H9 (cell line): ENCODE results near the gene RHBDD1. TPM values are rescaled to one million over a fixed set of nuclear protein-coding genes. Genes with fewer than 3 reads are reported as not detected.

Experiments
- DNase-seq: peaks from one replicate; pipeline ENCODE4 v3.0.0-alpha.2; 2017
- H2AFZ ChIP-seq: one replicate; pipeline ENCODE4 v1.6.1; 2013; ENCODE audit warnings: mild to moderate bottlenecking, low read length, control low read depth, moderate library complexity
- H2AK5ac ChIP-seq: 2 replicates; pipeline ENCODE4 v1.6.1; 2013; ENCODE audit warnings: low read length, control low read depth, mixed read lengths; ENCODE audit not compliant: insufficient read length
- H2BK120ac ChIP-seq: one replicate; pipeline ENCODE4 v1.6.1; 2013; ENCODE audit warnings: low read depth, mild to moderate bottlenecking, low read length, control low read depth, inconsistent platforms; ENCODE audit not compliant: poor library complexity, severe bottlenecking
- H2BK12ac ChIP-seq: 2 replicates; pipeline ENCODE4 v1.6.1; 2013; ENCODE audit warnings: low read length, control low read depth, mixed read lengths, low read depth; ENCODE audit not compliant: insufficient read length
- H2BK15ac ChIP-seq: 2 replicates; pipeline ENCODE4 v1.6.1; 2013; ENCODE audit warnings: low read depth, low read length, control low read depth
- H2BK20ac ChIP-seq: one replicate; pipeline ENCODE4 v1.6.1; 2013; ENCODE audit warnings: low read depth, mild to moderate bottlenecking, low read length, control low read depth, inconsistent platforms; ENCODE audit not compliant: poor library complexity, severe bottlenecking
- H2BK5ac ChIP-seq: 2 replicates; pipeline ENCODE4 v1.6.1; 2013; ENCODE audit warnings: low read length, control low read depth, mixed read lengths; ENCODE audit not compliant: insufficient read length
- H3K14ac ChIP-seq: 2 replicates; pipeline ENCODE4 v1.6.1; 2013; ENCODE audit warnings: low read length, control low read depth; ENCODE audit not compliant: insufficient read depth
- H3K18ac ChIP-seq: 2 replicates; pipeline ENCODE4 v1.6.1; 2013; ENCODE audit warnings: low read depth, mild to moderate bottlenecking, mixed read lengths, low read length, control low read depth; ENCODE audit not compliant: insufficient read length
- H3K23ac ChIP-seq: 2 replicates; pipeline ENCODE4 v1.6.1; 2013; ENCODE audit warnings: low read length, control low read depth, mixed read lengths, low read depth; ENCODE audit not compliant: insufficient read length
- H3K23me2 ChIP-seq: 2 replicates; pipeline ENCODE4 v1.6.1; 2013; ENCODE audit warnings: low read depth, mild to moderate bottlenecking, mixed read lengths, low read length, control low read depth; ENCODE audit not compliant: insufficient read length, poor library complexity, severe bottlenecking
- H3K27ac ChIP-seq: 2 replicates; pipeline ENCODE4 v1.5.1; 2013; ENCODE audit warnings: low read length, control low read depth, mixed read lengths, low read depth; ENCODE audit not compliant: insufficient read length
- H3K27me3 ChIP-seq: 2 replicates; pipeline ENCODE4 v1.6.1; 2013; ENCODE audit warnings: low read length, control low read depth, inconsistent platforms; ENCODE audit not compliant: insufficient read depth
- H3K4ac ChIP-seq: 2 replicates; pipeline ENCODE4 v1.6.1; 2013; ENCODE audit warnings: low read depth, mild to moderate bottlenecking, control low read depth, inconsistent platforms, low read length, moderate library complexity
- H3K4me1 ChIP-seq: 2 replicates; pipeline ENCODE4 v1.6.1; 2013; ENCODE audit warnings: low read length, control low read depth, inconsistent platforms; ENCODE audit not compliant: insufficient read depth
- H3K4me2 ChIP-seq: 2 replicates; pipeline ENCODE4 v1.6.1; 2013; ENCODE audit warnings: low read length, control low read depth, mixed read lengths; ENCODE audit not compliant: insufficient read length, insufficient read depth
- H3K56ac ChIP-seq: 2 replicates; pipeline ENCODE4 v1.6.1; 2013; ENCODE audit warnings: low read depth, mild to moderate bottlenecking, mixed read lengths, low read length, control low read depth; ENCODE audit not compliant: insufficient read length
- H3K79me1 ChIP-seq: 2 replicates; pipeline ENCODE4 v1.6.1; 2013; ENCODE audit warnings: low read depth, mild to moderate bottlenecking, moderate library complexity, low read length, control low read depth, inconsistent platforms; ENCODE audit not compliant: insufficient read depth, poor library complexity, severe bottlenecking
- H3K79me2 ChIP-seq: 2 replicates; pipeline ENCODE4 v1.6.1; 2013; ENCODE audit warnings: low read length, control low read depth, inconsistent platforms; ENCODE audit not compliant: insufficient read depth
- H3K9ac ChIP-seq: 2 replicates; pipeline ENCODE4 v1.6.1; 2013; ENCODE audit warnings: low read length, control low read depth, mixed read lengths; ENCODE audit not compliant: insufficient read length; ENCODE audit errors: extremely low read depth
- H3K9me3 ChIP-seq: one replicate; pipeline ENCODE4 v1.6.1; 2013; ENCODE audit warnings: low read depth, low read length, inconsistent platforms; ENCODE audit not compliant: control insufficient read depth
- H3T11ph ChIP-seq: one replicate; pipeline ENCODE4 v1.6.1; 2013; ENCODE audit warnings: mild to moderate bottlenecking, low read length, control low read depth, inconsistent platforms
- H4K20me1 ChIP-seq: one replicate; pipeline ENCODE4 v1.6.1; 2013; ENCODE audit not compliant: control insufficient read depth, insufficient read length, insufficient read depth
- H4K5ac ChIP-seq: 2 replicates; pipeline ENCODE4 v1.6.1; 2013; ENCODE audit warnings: low read depth, mild to moderate bottlenecking, mixed read lengths, low read length, control low read depth; ENCODE audit not compliant: insufficient read length
- H4K8ac ChIP-seq: replicated peaks from 2 replicates; pipeline ENCODE4 v1.6.1; 2013; ENCODE audit warnings: low read length, control low read depth, mixed read lengths, low read depth; ENCODE audit not compliant: insufficient read length
- H4K91ac ChIP-seq: 2 replicates; pipeline ENCODE4 v1.6.1; 2013; ENCODE audit warnings: low read depth, mild to moderate bottlenecking, moderate library complexity, mixed read lengths, low read length, control low read depth; ENCODE audit not compliant: insufficient read length
- H3K27ac Mint-ChIP-seq, 3 experiments: 2 replicates in 2 of 3; 3 replicates in 1 of 3; pipeline ENCODE4 v1.8.0; 2020 to 2021; ENCODE audit warnings: mixed read lengths in 3 of 3, mild to moderate bottlenecking in 1 of 3, moderate library complexity in 1 of 3
- H3K27me3 Mint-ChIP-seq: 2 replicates; pipeline ENCODE4 v1.8.0; 2021; ENCODE audit warnings: low read depth, mild to moderate bottlenecking, moderate library complexity, mixed read lengths
- H3K36me3 Mint-ChIP-seq, 3 experiments: 2 replicates in 2 of 3; 3 replicates in 1 of 3; pipeline ENCODE4 v1.8.0; 2020 to 2021; ENCODE audit warnings: low read depth in 3 of 3, mixed read lengths in 3 of 3; ENCODE audit not compliant: insufficient read depth in 1 of 3
- H3K4me1 Mint-ChIP-seq, 2 experiments: 2 replicates each; pipeline ENCODE4 v1.8.0; 2020; ENCODE audit warnings: mixed read lengths in 2 of 2
- H3K4me3 Mint-ChIP-seq, 2 experiments: 2 replicates in 1 of 2; 3 replicates in 1 of 2; pipeline ENCODE4 v1.8.0; 2020 to 2021; ENCODE audit warnings: mild to moderate bottlenecking in 2 of 2, mixed read lengths in 2 of 2, moderate library complexity in 1 of 2
- H3K9me3 Mint-ChIP-seq, 2 experiments: 2 replicates in 1 of 2; 3 replicates in 1 of 2; pipeline ENCODE4 v1.8.0; 2020; ENCODE audit warnings: mild to moderate bottlenecking in 2 of 2, mixed read lengths in 2 of 2, moderate library complexity in 1 of 2
- WGBS: extraction: QIAGEN DNeasy Blood & Tissue Kit; methylation state at CpG from one replicate; pipeline ENCODE4 v1.1.7; 2013; ENCODE audit warnings: missing lambda C conversion rate, low lambda C conversion rate, mixed read lengths; ENCODE audit not compliant: insufficient read length; ENCODE audit errors: extremely low coverage; 5-methylcytosine and 5-hydroxymethylcytosine counted together
- total RNA-seq: library from RNA; stranded (reverse); gene quantifications from 2 replicates; pipeline ENCODE4 v1.2.1, GENCODE V29; 2021
- TF ChIP-seq, protein P1 (sequence below): fragments of 200-600 bp; sonication (generic); conservative IDR thresholded peaks from 3 replicates; pipeline ENCODE4 v1.8.0; 2021; ENCODE audit warnings: antibody characterized with exemption, mild to moderate bottlenecking

Gene RHBDD1
- total RNA-seq, 1 experiment from 2014 or later, result 24.9 TPM

DNA sequence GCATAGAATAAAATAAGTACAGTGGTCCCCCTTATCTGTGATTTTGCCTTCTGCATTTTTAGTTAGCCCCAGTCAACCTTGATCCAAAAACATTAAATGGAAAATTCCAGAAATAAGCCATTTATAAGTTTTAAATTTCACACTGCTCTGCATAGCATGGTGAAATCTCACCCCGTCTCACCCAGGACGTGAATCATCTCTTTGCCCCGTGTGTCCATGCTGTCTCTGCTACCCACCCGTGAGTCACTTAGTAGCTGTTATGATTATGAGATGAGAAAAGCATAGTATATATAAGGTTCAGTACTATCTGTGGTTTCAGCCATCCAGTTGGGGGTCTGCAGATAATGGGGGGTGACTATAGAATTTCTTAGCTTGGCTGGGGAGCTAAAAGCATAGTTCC is 67.3 kb downstream of the RHBDD1 start:
- no peak overlapping the region for H2AK5ac ChIP-seq
- H2BK12ac ChIP-seq, result no peak overlapping the region
- no peaks in the 10 kb centered on the region for H3K27me3 ChIP-seq
- H4K20me1 ChIP-seq, result no peaks in the 10 kb centered on the region
- H3K23me2 ChIP-seq, result no peaks in the 10 kb centered on the region
- H2BK5ac ChIP-seq, result no peak overlapping the region
- H3K4ac ChIP-seq, result no peak overlapping the region
- H3T11ph ChIP-seq, result no peak overlapping the region
- H2AFZ ChIP-seq, result no peak overlapping the region
- H3K9ac ChIP-seq, result no peak overlapping the region
- no peaks in the 10 kb centered on the region for H3K79me2 ChIP-seq
- H3K18ac ChIP-seq, result no peak overlapping the region
- Mint-ChIP-seq H3K36me3 (peaks cover 0 to 2% (median 0%) of the 10 kb centered on the region in 3 experiments; a peak in 2 of 7 replicates), H3K9me3 (no peaks in the 10 kb centered on the region), H3K4me1 (no peaks in the 10 kb centered on the region), H3K27ac (no peak overlapping the region), H3K4me3 (no peak overlapping the region), H3K27me3 (no peaks in the 10 kb centered on the region)
- WGBS, result no CpG with 5 or more reads among the region's 4 CpGs
- no peak overlapping the region for H3K23ac ChIP-seq
- H3K14ac ChIP-seq, result no peak overlapping the region
- DNase-seq, result no peak
- no peak overlapping the region for H3K56ac ChIP-seq
- no peak overlapping the region for H4K5ac ChIP-seq
- H2BK20ac ChIP-seq, result no peak overlapping the region
- no peak overlapping the region for H2BK15ac ChIP-seq
- H3K79me1 ChIP-seq, result no peaks in the 10 kb centered on the region
- no peaks in the 10 kb centered on the region for H3K4me1 ChIP-seq
- TF ChIP-seq, protein P1, sequence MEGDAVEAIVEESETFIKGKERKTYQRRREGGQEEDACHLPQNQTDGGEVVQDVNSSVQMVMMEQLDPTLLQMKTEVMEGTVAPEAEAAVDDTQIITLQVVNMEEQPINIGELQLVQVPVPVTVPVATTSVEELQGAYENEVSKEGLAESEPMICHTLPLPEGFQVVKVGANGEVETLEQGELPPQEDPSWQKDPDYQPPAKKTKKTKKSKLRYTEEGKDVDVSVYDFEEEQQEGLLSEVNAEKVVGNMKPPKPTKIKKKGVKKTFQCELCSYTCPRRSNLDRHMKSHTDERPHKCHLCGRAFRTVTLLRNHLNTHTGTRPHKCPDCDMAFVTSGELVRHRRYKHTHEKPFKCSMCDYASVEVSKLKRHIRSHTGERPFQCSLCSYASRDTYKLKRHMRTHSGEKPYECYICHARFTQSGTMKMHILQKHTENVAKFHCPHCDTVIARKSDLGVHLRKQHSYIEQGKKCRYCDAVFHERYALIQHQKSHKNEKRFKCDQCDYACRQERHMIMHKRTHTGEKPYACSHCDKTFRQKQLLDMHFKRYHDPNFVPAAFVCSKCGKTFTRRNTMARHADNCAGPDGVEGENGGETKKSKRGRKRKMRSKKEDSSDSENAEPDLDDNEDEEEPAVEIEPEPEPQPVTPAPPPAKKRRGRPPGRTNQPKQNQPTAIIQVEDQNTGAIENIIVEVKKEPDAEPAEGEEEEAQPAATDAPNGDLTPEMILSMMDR, result no peak
- no peak overlapping the region for H4K91ac ChIP-seq
- no peaks in the 10 kb centered on the region for H3K9me3 ChIP-seq
- no peak overlapping the region for H4K8ac ChIP-seq
- H3K27ac ChIP-seq, result no peak overlapping the region
- no peak overlapping the region for H2BK120ac ChIP-seq
- H3K4me2 ChIP-seq, result no peak overlapping the region
